Smooth muscle cell (in vitro differentiated cells): ENCODE measurements around the gene RBM20. TPM values are rescaled to one million over a fixed set of nuclear protein-coding genes. Genes with fewer than 3 reads are reported as not detected.

Experiments used
- DNase-seq: peaks from one replicate; lab custom pipeline; 2025; ENCODE audit not compliant: unreplicated experiment; lab: John Stamatoyannopoulos, UW
- H2AFZ ChIP-seq: fragments of 200-600 bp; sonication (generic); 2 replicates; pipeline ENCODE4 v1.6.0; 2016; ENCODE audit warnings: antibody characterized with exemption, low read depth, mild to moderate bottlenecking
- H3F3A ChIP-seq: fragments of 200-600 bp; sonication (generic); 2 replicates; pipeline ENCODE4 v1.6.0; 2017; ENCODE audit warnings: antibody characterized with exemption, low read depth
- H3K27ac ChIP-seq: fragments of 200-600 bp; sonication (generic); 2 replicates; pipeline ENCODE4 v1.5.1; 2016; ENCODE audit warnings: low read depth, mild to moderate bottlenecking
- H3K27me3 ChIP-seq: fragments of 200-600 bp; sonication (generic); 2 replicates; pipeline ENCODE4 v1.6.1; 2016; ENCODE audit warnings: low read depth, mild to moderate bottlenecking
- H3K36me3 ChIP-seq: fragments of 200-600 bp; sonication (generic); 2 replicates; pipeline ENCODE4 v1.5.1; 2016; ENCODE audit warnings: low read depth
- H3K4me1 ChIP-seq: fragments of 200-600 bp; sonication (generic); 2 replicates; pipeline ENCODE4 v1.5.1; 2016; ENCODE audit warnings: low read depth
- H3K4me2 ChIP-seq: fragments of 200-600 bp; sonication (generic); 2 replicates; pipeline ENCODE4 v1.6.0; 2016; ENCODE audit warnings: mild to moderate bottlenecking
- H3K4me3 ChIP-seq: fragments of 200-600 bp; sonication (generic); 2 replicates; pipeline ENCODE4 v1.5.1; 2016; ENCODE audit warnings: mild to moderate bottlenecking
- H3K79me2 ChIP-seq: fragments of 200-600 bp; sonication (generic); 2 replicates; pipeline ENCODE4 v1.6.0; 2016; ENCODE audit warnings: low read depth, mild to moderate bottlenecking
- H3K9ac ChIP-seq: fragments of 200-600 bp; sonication (generic); 2 replicates; pipeline ENCODE4 v1.6.0; 2016; ENCODE audit warnings: low read depth
- H3K9me3 ChIP-seq: fragments of 200-600 bp; sonication (generic); replicated peaks from 2 replicates; pipeline ENCODE4 v1.5.1; 2016; ENCODE audit warnings: low read depth
- H4K20me1 ChIP-seq: fragments of 200-600 bp; sonication (generic); 2 replicates; pipeline ENCODE4 v1.6.0; 2016; ENCODE audit warnings: low read depth
- CTCF ChIP-seq: fragments of 200-600 bp; sonication (generic); IDR thresholded peaks from 2 replicates; pipeline ENCODE4 v1.5.1; 2017; ENCODE audit warnings: borderline replicate concordance, mild to moderate bottlenecking, antibody characterized with exemption; ENCODE audit not compliant: insufficient read depth, poor library complexity, severe bottlenecking
- WGBS: methylation state at CpG from one replicate; pipeline ENCODE4 v1.1.7; 2016; ENCODE audit warnings: low lambda C conversion rate; 5-methylcytosine and 5-hydroxymethylcytosine counted together
- polyA plus RNA-seq: library from polyadenylated mRNA; unstranded; fragments of >200 nt; fragmentation: Nextera tagmentation; extraction: Ambion mirVana; gene quantifications from 2 replicates; pipeline ENCODE4 v1.2.1, GENCODE V29; 2016
- total RNA-seq: library from RNA; depleted of rRNA; stranded (reverse); fragments of >200 nt; gene quantifications from 2 replicates; pipeline ENCODE4 v1.2.3, GENCODE V29; 2014

RBM20 gene
- total and polyA plus RNA-seq, 2 experiments from 2014 or later: 0.09 TPM

GRCh38 chr10:110822035-110822711, 178.0 kb downstream of the RBM20 start:
- no peaks in the 10 kb centered on the region for H4K20me1 ChIP-seq
- H3K4me2 ChIP-seq: peak overlapping the region; percentile 9
- no peaks in the 10 kb centered on the region for H3K36me3 ChIP-seq
- H3K9ac ChIP-seq: no peak overlapping the region
- no peak overlapping the region for H3K4me3 ChIP-seq
- TF ChIP-seq CTCF: no peak
- peaks cover 3% of the 10 kb centered on the region for H3F3A ChIP-seq
- H3K27me3 ChIP-seq: no peaks in the 10 kb centered on the region
- H3K4me1 ChIP-seq: peaks cover 30% of the 10 kb centered on the region
- no peaks in the 10 kb centered on the region for H3K79me2 ChIP-seq
- H2AFZ ChIP-seq: no peak overlapping the region
- H3K27ac ChIP-seq: peak overlapping the region; percentile 51
- WGBS: 28% methylated on average over 4 of the region's 4 CpGs
- no peaks in the 10 kb centered on the region for H3K9me3 ChIP-seq
- no peak for DNase-seq

DNA sequence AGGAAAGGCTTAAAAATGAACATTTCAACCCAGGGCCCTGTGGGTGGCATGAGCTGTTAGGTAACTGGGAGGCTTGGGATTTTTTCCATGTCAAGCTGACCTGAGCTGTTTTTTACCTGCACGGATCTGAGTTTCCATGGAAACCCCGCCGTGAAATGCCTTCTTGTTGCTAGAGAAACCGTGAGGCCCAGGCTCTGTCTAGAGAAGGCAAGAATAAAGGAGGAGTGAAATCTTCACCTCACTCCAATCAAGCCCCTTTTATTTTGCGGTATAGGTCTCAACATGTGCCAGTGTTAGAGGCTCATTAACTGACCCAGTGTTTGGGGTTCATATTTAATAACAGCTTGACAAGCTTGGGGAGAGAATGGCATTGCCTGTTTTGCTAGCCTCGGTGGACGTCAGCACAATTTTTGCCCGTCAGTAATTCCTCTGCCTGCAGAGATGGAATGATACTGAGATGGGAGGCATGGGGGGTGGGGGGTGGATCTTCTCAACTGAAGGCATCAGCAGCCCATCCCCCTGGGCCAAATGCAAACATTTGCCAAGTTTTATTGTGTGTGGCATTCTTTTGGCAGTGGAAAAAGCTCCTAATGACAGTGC, 178.7 kb downstream of the RBM20 start:
- Histone ChIP-seq H3K4me1 (peaks cover 30% of the 10 kb centered on the region), H3K79me2 (no peaks in the 10 kb centered on the region), H3K27ac (peak overlapping the region; percentile 51), H3K4me3 (no peak overlapping the region), H3K36me3 (no peaks in the 10 kb centered on the region), H4K20me1 (no peaks in the 10 kb centered on the region), H3K9me3 (no peaks in the 10 kb centered on the region), H3K4me2 (no peak overlapping the region), H3K9ac (no peak overlapping the region), H3F3A (peaks cover 3% of the 10 kb centered on the region), H3K27me3 (no peaks in the 10 kb centered on the region), H2AFZ (no peak overlapping the region)
- DNase-seq: no peak
- WGBS: 48% methylated on average over 8 of the region's 8 CpGs
- no peak for TF ChIP-seq CTCF

GRCh38 chr10:110824152-110824441, 180.0 kb downstream of the RBM20 start:
- no peaks in the 10 kb centered on the region for H3K79me2 ChIP-seq
- peak overlapping the region; percentile 27 for H3K9ac ChIP-seq
- H3F3A ChIP-seq: peaks cover 3% of the 10 kb centered on the region
- H3K9me3 ChIP-seq: no peaks in the 10 kb centered on the region
- H3K4me1 ChIP-seq: peaks cover 33% of the 10 kb centered on the region
- H3K36me3 ChIP-seq: no peaks in the 10 kb centered on the region
- no peak for TF ChIP-seq CTCF
- H2AFZ ChIP-seq: no peak overlapping the region
- no peak overlapping the region for H3K4me2 ChIP-seq
- 35% methylated on average over 1 of the region's 1 CpG for WGBS
- no peak for DNase-seq
- no peak overlapping the region for H3K4me3 ChIP-seq
- no peaks in the 10 kb centered on the region for H3K27me3 ChIP-seq
- H4K20me1 ChIP-seq: no peaks in the 10 kb centered on the region
- peak overlapping the region; percentile 51 for H3K27ac ChIP-seq

DNA sequence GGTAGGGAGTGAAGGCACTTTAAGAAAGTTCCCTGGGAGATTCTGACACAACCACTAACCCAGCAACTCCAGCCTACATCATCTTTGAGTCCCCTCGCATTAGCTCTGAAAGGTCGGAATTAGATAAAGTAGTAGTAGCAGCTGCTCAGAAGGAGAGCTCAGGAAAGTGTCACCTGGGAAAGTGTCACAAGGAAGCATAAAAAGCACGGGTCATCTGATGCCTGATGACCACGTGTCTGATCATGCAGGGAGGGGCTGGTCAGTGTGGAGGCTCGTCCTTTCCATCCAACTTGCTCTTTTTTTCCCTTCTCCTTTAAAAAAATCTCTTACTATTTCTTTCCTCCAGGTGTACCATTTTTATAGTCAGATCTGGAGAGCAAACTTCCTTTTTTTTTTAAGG, 180.5 kb downstream of the RBM20 start:
- peaks cover 34% of the 10 kb centered on the region for H3K4me1 ChIP-seq
- H3K9me3 ChIP-seq: no peaks in the 10 kb centered on the region
- no peaks in the 10 kb centered on the region for H3K36me3 ChIP-seq
- no peaks in the 10 kb centered on the region for H3K27me3 ChIP-seq
- WGBS: 57% methylated on average over 5 of the region's 5 CpGs
- no peak overlapping the region for H2AFZ ChIP-seq
- peak overlapping the region; percentile 27 for H3K9ac ChIP-seq
- H3K27ac ChIP-seq: peak overlapping the region; percentile 51
- no peaks in the 10 kb centered on the region for H3K79me2 ChIP-seq
- peaks cover 3% of the 10 kb centered on the region for H3F3A ChIP-seq
- no peak overlapping the region for H3K4me2 ChIP-seq
- DNase-seq: no peak
- no peak overlapping the region for H3K4me3 ChIP-seq
- H4K20me1 ChIP-seq: no peaks in the 10 kb centered on the region
- TF ChIP-seq CTCF: no peak
